IMR-90 (cell line): Measurements from ENCODE around the gene STPG4. TPM values are rescaled to one million over a fixed set of nuclear protein-coding genes. Genes with fewer than 3 reads are reported as not detected.

Source experiments
- ATAC-seq: fragments of 200-7000 bp; cut with Tn5 transposase; 2 replicates; pipeline ENCODE4 v1.9.1; 2020; ENCODE audit warnings: low read depth, mild to moderate bottlenecking, moderate library complexity
- BruUV-seq: library from RNA; stranded (reverse); fragments of 400-500 nt; replicated peaks from 2 replicates; lab custom pipeline; 2021; lab: Mats Ljungman, UMichigan
- CTCF ChIA-PET: fragments of 300-600 bp; formaldehyde crosslinking; extraction: SDS; loops from one replicate; lab custom pipeline; 2021; ENCODE audit warnings: antibody characterized with exemption; lab: Yijun Ruan, JAX
- POLR2A ChIA-PET: fragments of 300-600 bp; sonication (Branson Sonifier 250); formaldehyde crosslinking; loops from one replicate; lab custom pipeline; 2022; ENCODE audit warnings: antibody characterized with exemption; ENCODE audit not compliant: unreplicated experiment; lab: Charles Lee
- DNase-seq: peaks from one replicate; pipeline ENCODE4 v3.0.0; 2013
- H2AFZ ChIP-seq: replicated peaks from 2 replicates; pipeline ENCODE3; 2013; ENCODE audit warnings: low read length, mild to moderate bottlenecking; ENCODE audit not compliant: poor library complexity
- H2AK5ac ChIP-seq: 2 replicates; pipeline ENCODE4 v1.6.1; 2013; ENCODE audit warnings: low read depth, low read length, inconsistent platforms
- H2AK9ac ChIP-seq: replicated peaks from 2 replicates; pipeline ENCODE3; 2013; ENCODE audit warnings: mild to moderate bottlenecking, low read depth, low read length, moderate library complexity; ENCODE audit not compliant: poor library complexity
- H2BK120ac ChIP-seq: 2 replicates; pipeline ENCODE4 v1.6.1; 2013; ENCODE audit warnings: low read depth, low read length, inconsistent platforms
- H2BK15ac ChIP-seq: 3 replicates; pipeline ENCODE4 v1.6.1; 2013; ENCODE audit warnings: low read depth, low read length, inconsistent platforms
- H2BK20ac ChIP-seq: 2 replicates; pipeline ENCODE4 v1.6.1; 2013; ENCODE audit warnings: low read depth, mild to moderate bottlenecking, inconsistent platforms, low read length, moderate library complexity
- H2BK5ac ChIP-seq: 2 replicates; pipeline ENCODE4 v1.6.1; 2013; ENCODE audit warnings: mild to moderate bottlenecking, low read depth, low read length, inconsistent platforms; ENCODE audit not compliant: poor library complexity, severe bottlenecking
- H3K14ac ChIP-seq: replicated peaks from 2 replicates; pipeline ENCODE4 v1.6.1; 2013; ENCODE audit warnings: low read depth, low read length, inconsistent platforms
- H3K18ac ChIP-seq: 2 replicates; pipeline ENCODE4 v1.6.1; 2013; ENCODE audit warnings: low read depth, low read length, control low read depth
- H3K23ac ChIP-seq: 2 replicates; pipeline ENCODE4 v1.6.1; 2013; ENCODE audit warnings: low read depth, low read length, inconsistent platforms
- H3K27ac ChIP-seq: 2 replicates; pipeline ENCODE4 v1.5.1; 2013; ENCODE audit warnings: mild to moderate bottlenecking, control low read depth, low read length; ENCODE audit not compliant: insufficient read depth
- H3K27me3 ChIP-seq: 2 replicates; pipeline ENCODE4 v1.6.1; 2013; ENCODE audit warnings: low read length; ENCODE audit not compliant: control insufficient read depth, insufficient read depth
- H3K36me3 ChIP-seq: 2 replicates; pipeline ENCODE4 v1.6.1; 2013; ENCODE audit warnings: low read length, mixed read lengths; ENCODE audit not compliant: control insufficient read depth, insufficient read depth
- H3K4ac ChIP-seq: 2 replicates; pipeline ENCODE4 v1.6.1; 2013; ENCODE audit warnings: low read depth, low read length, inconsistent platforms
- H3K4me1 ChIP-seq: 2 replicates; pipeline ENCODE4 v1.6.1; 2013; ENCODE audit warnings: low read length, mixed read lengths; ENCODE audit not compliant: control insufficient read depth, insufficient read depth
- H3K4me2 ChIP-seq: 2 replicates; pipeline ENCODE4 v1.6.1; 2013; ENCODE audit warnings: low read depth, mild to moderate bottlenecking, control low read depth, low read length, moderate library complexity
- H3K4me3 ChIP-seq: 2 replicates; pipeline ENCODE4 v1.5.1; 2013; ENCODE audit warnings: low read depth, mild to moderate bottlenecking, control low read depth, low read length, moderate library complexity; ENCODE audit not compliant: insufficient read depth
- H3K56ac ChIP-seq: 2 replicates; pipeline ENCODE4 v1.6.1; 2013; ENCODE audit warnings: low read length, inconsistent platforms; ENCODE audit not compliant: insufficient read depth; ENCODE audit errors: extremely low read depth
- H3K79me1 ChIP-seq, 2 experiments: 2 replicates each; pipeline ENCODE4 v1.6.1; 2013; ENCODE audit warnings: low read length in 2 of 2, inconsistent platforms in 1 of 2, low read depth in 1 of 2
- H3K9ac ChIP-seq: 2 replicates; pipeline ENCODE4 v1.6.1; 2013; ENCODE audit warnings: low read depth, low read length, control low read depth
- H3K9me1 ChIP-seq: 2 replicates; pipeline ENCODE4 v1.6.1; 2013; ENCODE audit warnings: low read length, inconsistent platforms; ENCODE audit not compliant: insufficient read depth
- H3K9me3 ChIP-seq: 2 replicates; pipeline ENCODE4 v1.6.1; 2013; ENCODE audit warnings: low read length; ENCODE audit not compliant: control insufficient read depth, insufficient read depth
- H4K20me1 ChIP-seq: 2 replicates; pipeline ENCODE4 v1.6.1; 2013; ENCODE audit warnings: low read length, inconsistent platforms; ENCODE audit not compliant: insufficient read depth
- H4K5ac ChIP-seq: 2 replicates; pipeline ENCODE4 v1.6.1; 2013; ENCODE audit warnings: mild to moderate bottlenecking, low read depth, low read length, control low read depth
- H4K8ac ChIP-seq, 2 experiments: 2 replicates each; pipeline ENCODE4 v1.6.1; 2013; ENCODE audit warnings: low read depth in 2 of 2, low read length in 2 of 2, control low read depth in 1 of 2, inconsistent platforms in 1 of 2
- H4K91ac ChIP-seq: 2 replicates; pipeline ENCODE4 v1.6.1; 2013; ENCODE audit warnings: low read depth, low read length, inconsistent platforms; ENCODE audit not compliant: insufficient read depth
- BHLHE40 ChIP-seq: fragments of 150-350 bp; IDR thresholded peaks from 2 replicates; pipeline ENCODE4 v1.6.1; 2016; ENCODE audit warnings: mild to moderate bottlenecking, low read depth, low read length
- CEBPB ChIP-seq: IDR thresholded peaks from 2 replicates; pipeline ENCODE4 v1.6.1; 2012; ENCODE audit warnings: low read depth, low read length, improper control_type of control experiment
- CHD1 ChIP-seq: IDR thresholded peaks from 2 replicates; pipeline ENCODE4 v1.6.1; 2012; ENCODE audit warnings: low read depth, low read length, improper control_type of control experiment
- FOS ChIP-seq: fragments of 150-350 bp; IDR thresholded peaks from 2 replicates; pipeline ENCODE4 v1.6.1; 2016; ENCODE audit warnings: low read depth, low read length
- MAFK ChIP-seq: IDR thresholded peaks from 2 replicates; pipeline ENCODE4 v1.6.1; 2012; ENCODE audit warnings: low read depth, low read length, improper control_type of control experiment
- MAZ ChIP-seq: IDR thresholded peaks from 2 replicates; pipeline ENCODE4 v1.6.1; 2012; ENCODE audit warnings: low read depth, mild to moderate bottlenecking, low read length, improper control_type of control experiment, moderate library complexity, borderline replicate concordance
- MXI1 ChIP-seq: IDR thresholded peaks from 2 replicates; pipeline ENCODE4 v1.6.1; 2012; ENCODE audit warnings: low read depth, mild to moderate bottlenecking, low read length, moderate library complexity, borderline replicate concordance
- NFE2L2 ChIP-seq: fragments of 150-350 bp; IDR thresholded peaks from 2 replicates; pipeline ENCODE4 v1.6.1; 2016; ENCODE audit warnings: low read depth, mild to moderate bottlenecking, low read length
- POLR2A ChIP-seq: IDR thresholded peaks from 2 replicates; pipeline ENCODE4 v1.6.1; 2012; ENCODE audit warnings: mild to moderate bottlenecking, low read depth, low read length
- RAD21 ChIP-seq: IDR thresholded peaks from 2 replicates; pipeline ENCODE4 v1.6.1; 2012; ENCODE audit warnings: low read length, improper control_type of control experiment
- RCOR1 ChIP-seq: IDR thresholded peaks from 2 replicates; pipeline ENCODE4 v1.6.1; 2012; ENCODE audit warnings: mild to moderate bottlenecking, low read length, improper control_type of control experiment; ENCODE audit not compliant: insufficient replicate concordance
- RFX5 ChIP-seq: IDR thresholded peaks from 2 replicates; pipeline ENCODE4 v1.8.0; 2012; ENCODE audit warnings: low read depth, mild to moderate bottlenecking, low read length, moderate library complexity
- SMC3 ChIP-seq: fragments of 150-350 bp; IDR thresholded peaks from 2 replicates; pipeline ENCODE4 v1.6.1; 2016; ENCODE audit warnings: low read depth, mild to moderate bottlenecking, antibody characterized with exemption, low read length, moderate library complexity
- WGBS, 2 experiments: methylation state at CpG; one replicate each; pipeline versions ENCODE4 v1.1.5 to v1.1.7; 2013; ENCODE audit warnings: missing lambda C conversion rate in 2 of 2; ENCODE audit not compliant: insufficient read length in 1 of 2; ENCODE audit errors: extremely low coverage in 2 of 2; 5-methylcytosine and 5-hydroxymethylcytosine counted together
- dilution Hi-C: fragments of 300-500 bp; cut with HindIII; formaldehyde crosslinking; loops from one replicate; pipeline ENCODE4 v1.14.3; 2018; ENCODE audit warnings: low sequenced_read_pairs; ENCODE audit not compliant: unreplicated experiment
- in situ Hi-C: fragments of 300-500 bp; cut with MboI; formaldehyde crosslinking; loops from 3 replicates; pipeline ENCODE4 v1.14.3; 2019; ENCODE audit warnings: low sequenced_read_pairs, inconsistent platforms, mixed read lengths
- intact Hi-C: fragments of 100-400 bp; cut with micrococcal nuclease; formaldehyde crosslinking; loops from 2 replicates; pipeline ENCODE4 v1.10.0; 2022
- polyA plus RNA-seq, 3 experiments: library from polyadenylated mRNA; depleted of rRNA; stranded (reverse); fragments of >200 nt; gene quantifications; 2 replicates each; pipeline ENCODE4 v1.2.3, GENCODE V29; 2012; ENCODE audit warnings: low replicate concordance in 1 of 3
- total RNA-seq: library from RNA; depleted of rRNA; stranded (reverse); fragments of >200 nt; gene quantifications from 2 replicates; pipeline ENCODE4 v1.2.3, GENCODE V29; 2012
- TF ChIP-seq, protein P1 (sequence below): fragments of 150-350 bp; IDR thresholded peaks from 2 replicates; pipeline ENCODE4 v1.6.1; 2016; ENCODE audit warnings: low read depth, mild to moderate bottlenecking, low read length, moderate library complexity, borderline replicate concordance
- TF ChIP-seq, protein P2 (sequence below): conservative IDR thresholded peaks from 2 replicates; pipeline ENCODE4 v1.5.1; 2012; ENCODE audit warnings: mild to moderate bottlenecking, low read depth, low read length, improper control_type of control experiment
- TF ChIP-seq, protein P3 (sequence below): fragments of 150-350 bp; IDR thresholded peaks from 2 replicates; pipeline ENCODE4 v1.6.1; 2017; ENCODE audit warnings: mild to moderate bottlenecking, antibody characterized with exemption, low read length, low read depth

The STPG4 gene
- total and polyA plus RNA-seq, 2 of the 4 experiments (the other 2 are of a cell fraction), result 0.12 to 0.18 TPM

DNA sequence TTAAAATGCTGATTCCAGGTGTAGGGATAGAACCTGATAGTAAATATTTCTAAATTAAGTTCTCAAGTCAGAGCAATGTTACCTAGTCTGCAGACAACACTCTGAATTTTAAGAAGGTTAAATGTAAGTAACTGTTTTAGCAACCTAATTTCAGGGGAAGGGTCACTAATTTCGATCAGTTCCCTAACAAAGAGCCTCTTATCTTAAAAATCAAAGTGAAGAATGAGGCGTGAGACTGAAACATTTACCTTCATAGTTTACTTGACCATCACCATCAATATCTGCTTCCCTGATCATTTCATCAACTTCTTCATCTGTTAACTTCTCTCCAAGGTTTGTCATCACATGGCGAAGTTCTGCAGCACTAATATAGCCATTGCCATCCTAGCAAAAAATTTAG lies 6.4 kb upstream of the STPG4 start:
- Histone ChIP-seq H3K4me2 (no peak overlapping the region), H3K14ac (no peak overlapping the region), H3K56ac (no peak overlapping the region), H2BK5ac (no peak overlapping the region), H3K18ac (no peak overlapping the region), H4K20me1 (peaks cover 72% of the 10 kb centered on the region), H3K27me3 (no peaks in the 10 kb centered on the region), H2AK9ac (no peak overlapping the region), H3K4ac (no peak overlapping the region), H3K23ac (no peak overlapping the region), H3K9ac (no peak overlapping the region), H4K8ac (no peak overlapping the region), H3K79me1 (peaks cover 8 to 39% of the 10 kb centered on the region in 2 experiments), H3K4me1 (peaks cover 5% of the 10 kb centered on the region), H2AK5ac (no peak overlapping the region), H3K9me1 (peaks cover 4% of the 10 kb centered on the region), H3K9me3 (no peaks in the 10 kb centered on the region), H4K91ac (no peak overlapping the region), H3K27ac (no peak overlapping the region), H2BK120ac (no peak overlapping the region), H2AFZ (no peak overlapping the region), H3K4me3 (no peak overlapping the region), H3K36me3 (peaks cover 40% of the 10 kb centered on the region), H2BK15ac (no peak overlapping the region), H2BK20ac (no peak overlapping the region), H4K5ac (no peak overlapping the region)
- no TSS peak for BruUV-seq
- ATAC-seq (no peak), DNase-seq (no peak)
- in situ Hi-C loops, result no loop called here
- ChIA-PET POLR2A (interaction anchor here (0.6 kb wide), 1 partner anchor 117 kb away, joined by 5 read pairs; no protein-coding TSS in a partner anchor), CTCF (no interaction called here)
- no CpG with 5 or more reads among the region's 3 CpGs for WGBS, 2 experiments
- intact Hi-C loops, result no loop called here
- dilution Hi-C loops, result no loop called here
- TF ChIP-seq, protein P1, sequence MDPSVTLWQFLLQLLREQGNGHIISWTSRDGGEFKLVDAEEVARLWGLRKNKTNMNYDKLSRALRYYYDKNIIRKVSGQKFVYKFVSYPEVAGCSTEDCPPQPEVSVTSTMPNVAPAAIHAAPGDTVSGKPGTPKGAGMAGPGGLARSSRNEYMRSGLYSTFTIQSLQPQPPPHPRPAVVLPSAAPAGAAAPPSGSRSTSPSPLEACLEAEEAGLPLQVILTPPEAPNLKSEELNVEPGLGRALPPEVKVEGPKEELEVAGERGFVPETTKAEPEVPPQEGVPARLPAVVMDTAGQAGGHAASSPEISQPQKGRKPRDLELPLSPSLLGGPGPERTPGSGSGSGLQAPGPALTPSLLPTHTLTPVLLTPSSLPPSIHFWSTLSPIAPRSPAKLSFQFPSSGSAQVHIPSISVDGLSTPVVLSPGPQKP, result no peak
- no peak for TF ChIP-seq CEBPB
- TF ChIP-seq, protein P2, sequence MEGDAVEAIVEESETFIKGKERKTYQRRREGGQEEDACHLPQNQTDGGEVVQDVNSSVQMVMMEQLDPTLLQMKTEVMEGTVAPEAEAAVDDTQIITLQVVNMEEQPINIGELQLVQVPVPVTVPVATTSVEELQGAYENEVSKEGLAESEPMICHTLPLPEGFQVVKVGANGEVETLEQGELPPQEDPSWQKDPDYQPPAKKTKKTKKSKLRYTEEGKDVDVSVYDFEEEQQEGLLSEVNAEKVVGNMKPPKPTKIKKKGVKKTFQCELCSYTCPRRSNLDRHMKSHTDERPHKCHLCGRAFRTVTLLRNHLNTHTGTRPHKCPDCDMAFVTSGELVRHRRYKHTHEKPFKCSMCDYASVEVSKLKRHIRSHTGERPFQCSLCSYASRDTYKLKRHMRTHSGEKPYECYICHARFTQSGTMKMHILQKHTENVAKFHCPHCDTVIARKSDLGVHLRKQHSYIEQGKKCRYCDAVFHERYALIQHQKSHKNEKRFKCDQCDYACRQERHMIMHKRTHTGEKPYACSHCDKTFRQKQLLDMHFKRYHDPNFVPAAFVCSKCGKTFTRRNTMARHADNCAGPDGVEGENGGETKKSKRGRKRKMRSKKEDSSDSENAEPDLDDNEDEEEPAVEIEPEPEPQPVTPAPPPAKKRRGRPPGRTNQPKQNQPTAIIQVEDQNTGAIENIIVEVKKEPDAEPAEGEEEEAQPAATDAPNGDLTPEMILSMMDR, result no peak
- no peak for TF ChIP-seq MXI1
- TF ChIP-seq NFE2L2, result no peak
- no peak for TF ChIP-seq RFX5
- no peak for TF ChIP-seq POLR2A
- no peak for TF ChIP-seq FOS
- TF ChIP-seq SMC3, result no peak
- TF ChIP-seq BHLHE40, result no peak
- TF ChIP-seq CHD1, result no peak
- TF ChIP-seq RCOR1, result no peak
- TF ChIP-seq RAD21, result no peak
- TF ChIP-seq MAZ, result no peak
- no peak for TF ChIP-seq MAFK
- TF ChIP-seq, protein P3, sequence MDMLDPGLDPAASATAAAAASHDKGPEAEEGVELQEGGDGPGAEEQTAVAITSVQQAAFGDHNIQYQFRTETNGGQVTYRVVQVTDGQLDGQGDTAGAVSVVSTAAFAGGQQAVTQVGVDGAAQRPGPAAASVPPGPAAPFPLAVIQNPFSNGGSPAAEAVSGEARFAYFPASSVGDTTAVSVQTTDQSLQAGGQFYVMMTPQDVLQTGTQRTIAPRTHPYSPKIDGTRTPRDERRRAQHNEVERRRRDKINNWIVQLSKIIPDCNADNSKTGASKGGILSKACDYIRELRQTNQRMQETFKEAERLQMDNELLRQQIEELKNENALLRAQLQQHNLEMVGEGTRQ, result no peak
